Smooth muscle cell (in vitro differentiated cells): ENCODE results near the gene TANC1. TPM values are rescaled to one million over a fixed set of nuclear protein-coding genes. Genes with fewer than 3 reads are reported as not detected.

Source experiments
- DNase-seq: peaks from one replicate; lab custom pipeline; 2025; ENCODE audit not compliant: unreplicated experiment; lab: John Stamatoyannopoulos, UW
- H2AFZ ChIP-seq: fragments of 200-600 bp; sonication (generic); 2 replicates; pipeline ENCODE4 v1.6.0; 2016; ENCODE audit warnings: antibody characterized with exemption, low read depth, mild to moderate bottlenecking
- H3F3A ChIP-seq: fragments of 200-600 bp; sonication (generic); 2 replicates; pipeline ENCODE4 v1.6.0; 2017; ENCODE audit warnings: antibody characterized with exemption, low read depth
- H3K27ac ChIP-seq: fragments of 200-600 bp; sonication (generic); 2 replicates; pipeline ENCODE4 v1.5.1; 2016; ENCODE audit warnings: low read depth, mild to moderate bottlenecking
- H3K27me3 ChIP-seq: fragments of 200-600 bp; sonication (generic); 2 replicates; pipeline ENCODE4 v1.6.1; 2016; ENCODE audit warnings: low read depth, mild to moderate bottlenecking
- H3K36me3 ChIP-seq: fragments of 200-600 bp; sonication (generic); 2 replicates; pipeline ENCODE4 v1.5.1; 2016; ENCODE audit warnings: low read depth
- H3K4me1 ChIP-seq: fragments of 200-600 bp; sonication (generic); 2 replicates; pipeline ENCODE4 v1.5.1; 2016; ENCODE audit warnings: low read depth
- H3K4me2 ChIP-seq: fragments of 200-600 bp; sonication (generic); 2 replicates; pipeline ENCODE4 v1.6.0; 2016; ENCODE audit warnings: mild to moderate bottlenecking
- H3K4me3 ChIP-seq: fragments of 200-600 bp; sonication (generic); 2 replicates; pipeline ENCODE4 v1.5.1; 2016; ENCODE audit warnings: mild to moderate bottlenecking
- H3K79me2 ChIP-seq: fragments of 200-600 bp; sonication (generic); 2 replicates; pipeline ENCODE4 v1.6.0; 2016; ENCODE audit warnings: low read depth, mild to moderate bottlenecking
- H3K9ac ChIP-seq: fragments of 200-600 bp; sonication (generic); 2 replicates; pipeline ENCODE4 v1.6.0; 2016; ENCODE audit warnings: low read depth
- H3K9me3 ChIP-seq: fragments of 200-600 bp; sonication (generic); replicated peaks from 2 replicates; pipeline ENCODE4 v1.5.1; 2016; ENCODE audit warnings: low read depth
- H4K20me1 ChIP-seq: fragments of 200-600 bp; sonication (generic); 2 replicates; pipeline ENCODE4 v1.6.0; 2016; ENCODE audit warnings: low read depth
- CTCF ChIP-seq: fragments of 200-600 bp; sonication (generic); IDR thresholded peaks from 2 replicates; pipeline ENCODE4 v1.5.1; 2017; ENCODE audit warnings: borderline replicate concordance, mild to moderate bottlenecking, antibody characterized with exemption; ENCODE audit not compliant: insufficient read depth, poor library complexity, severe bottlenecking
- WGBS: methylation state at CpG from one replicate; pipeline ENCODE4 v1.1.7; 2016; ENCODE audit warnings: low lambda C conversion rate; 5-methylcytosine and 5-hydroxymethylcytosine counted together
- polyA plus RNA-seq: library from polyadenylated mRNA; unstranded; fragments of >200 nt; fragmentation: Nextera tagmentation; extraction: Ambion mirVana; gene quantifications from 2 replicates; pipeline ENCODE4 v1.2.1, GENCODE V29; 2016
- total RNA-seq: library from RNA; depleted of rRNA; stranded (reverse); fragments of >200 nt; gene quantifications from 2 replicates; pipeline ENCODE4 v1.2.3, GENCODE V29; 2014

The TANC1 gene
- total and polyA plus RNA-seq, 2 experiments from 2014 or later: 9.1 to 30.8 TPM

DNA sequence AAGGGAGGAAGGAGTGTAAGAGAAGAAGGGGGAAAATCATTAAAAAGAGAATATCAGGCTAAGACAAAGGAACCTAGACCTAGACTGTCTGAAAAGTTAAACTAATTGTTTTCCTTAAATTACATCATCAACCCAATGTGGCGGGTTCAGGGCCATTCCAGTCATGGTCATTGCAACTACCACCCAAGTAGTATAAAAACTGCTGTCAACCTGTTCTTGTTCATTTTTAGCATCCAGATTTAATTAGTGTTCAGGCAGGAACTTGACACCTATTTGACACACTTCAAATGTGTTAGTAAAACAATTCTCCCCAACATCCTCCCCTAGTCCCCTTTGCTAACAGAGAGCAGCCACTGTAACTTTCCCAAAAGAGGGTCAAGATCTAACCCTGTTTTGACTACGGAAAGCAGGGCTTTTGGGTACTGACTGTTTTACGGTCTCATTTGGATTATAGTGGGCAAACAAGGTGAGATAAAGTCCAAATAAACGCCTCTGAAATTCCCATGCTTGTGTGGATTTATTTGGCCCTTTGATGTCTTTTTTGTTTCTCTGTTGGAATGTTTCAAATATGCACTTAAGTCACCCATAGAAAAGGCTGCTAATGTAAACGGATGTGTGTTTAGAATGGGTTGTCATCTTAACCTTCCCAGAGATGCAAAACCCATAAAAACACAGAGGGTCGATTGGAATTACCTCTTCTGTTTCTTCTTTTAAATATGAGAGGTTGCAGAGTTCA, 19.3 kb upstream of the TANC1 start:
- no peak overlapping the region for H3K4me2 ChIP-seq
- no peak for DNase-seq
- peaks cover 4% of the 10 kb centered on the region for H3K4me1 ChIP-seq
- TF ChIP-seq CTCF: no peak
- H3K27me3 ChIP-seq: no peaks in the 10 kb centered on the region
- 35% methylated on average over 6 of the region's 6 CpGs for WGBS
- no peak overlapping the region for H2AFZ ChIP-seq
- no peaks in the 10 kb centered on the region for H3K9me3 ChIP-seq
- H3K79me2 ChIP-seq: no peaks in the 10 kb centered on the region
- no peaks in the 10 kb centered on the region for H4K20me1 ChIP-seq
- no peak overlapping the region for H3K9ac ChIP-seq
- H3F3A ChIP-seq: no peaks in the 10 kb centered on the region
- H3K4me3 ChIP-seq: no peak overlapping the region
- H3K27ac ChIP-seq: no peak overlapping the region
- no peaks in the 10 kb centered on the region for H3K36me3 ChIP-seq

DNA sequence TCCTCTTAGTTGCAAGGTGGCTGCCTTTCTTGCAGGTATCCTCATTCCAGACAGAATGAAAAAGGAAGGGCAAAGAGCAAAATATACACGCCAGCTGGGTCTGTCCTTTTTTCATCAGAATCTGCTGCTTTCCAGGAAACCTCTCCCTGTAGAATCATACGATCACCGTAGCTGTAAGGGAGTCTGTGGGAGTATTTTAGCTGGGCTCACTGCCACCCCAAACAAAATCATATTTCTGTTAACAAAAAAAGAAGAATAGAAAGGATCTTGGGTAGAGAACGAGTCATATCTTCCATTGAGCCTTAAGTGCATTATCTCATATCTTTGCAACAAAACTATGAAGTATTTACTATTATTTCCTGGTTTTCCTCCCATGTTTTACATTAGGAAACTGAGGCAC, 15.0 kb upstream of the TANC1 start:
- no peak overlapping the region for H3K4me2 ChIP-seq
- no peak for DNase-seq
- peaks cover 9% of the 10 kb centered on the region for H3K4me1 ChIP-seq
- no peaks in the 10 kb centered on the region for H3K79me2 ChIP-seq
- no peak overlapping the region for H3K9ac ChIP-seq
- H3K4me3 ChIP-seq: no peak overlapping the region
- no peaks in the 10 kb centered on the region for H3F3A ChIP-seq
- peak overlapping the region; percentile 3 for H3K27ac ChIP-seq
- no peak overlapping the region for H2AFZ ChIP-seq
- no peaks in the 10 kb centered on the region for H4K20me1 ChIP-seq
- H3K9me3 ChIP-seq: no peaks in the 10 kb centered on the region
- no peaks in the 10 kb centered on the region for H3K27me3 ChIP-seq
- TF ChIP-seq CTCF: no peak
- WGBS: 51% methylated on average over 4 of the region's 4 CpGs
- H3K36me3 ChIP-seq: no peaks in the 10 kb centered on the region

DNA sequence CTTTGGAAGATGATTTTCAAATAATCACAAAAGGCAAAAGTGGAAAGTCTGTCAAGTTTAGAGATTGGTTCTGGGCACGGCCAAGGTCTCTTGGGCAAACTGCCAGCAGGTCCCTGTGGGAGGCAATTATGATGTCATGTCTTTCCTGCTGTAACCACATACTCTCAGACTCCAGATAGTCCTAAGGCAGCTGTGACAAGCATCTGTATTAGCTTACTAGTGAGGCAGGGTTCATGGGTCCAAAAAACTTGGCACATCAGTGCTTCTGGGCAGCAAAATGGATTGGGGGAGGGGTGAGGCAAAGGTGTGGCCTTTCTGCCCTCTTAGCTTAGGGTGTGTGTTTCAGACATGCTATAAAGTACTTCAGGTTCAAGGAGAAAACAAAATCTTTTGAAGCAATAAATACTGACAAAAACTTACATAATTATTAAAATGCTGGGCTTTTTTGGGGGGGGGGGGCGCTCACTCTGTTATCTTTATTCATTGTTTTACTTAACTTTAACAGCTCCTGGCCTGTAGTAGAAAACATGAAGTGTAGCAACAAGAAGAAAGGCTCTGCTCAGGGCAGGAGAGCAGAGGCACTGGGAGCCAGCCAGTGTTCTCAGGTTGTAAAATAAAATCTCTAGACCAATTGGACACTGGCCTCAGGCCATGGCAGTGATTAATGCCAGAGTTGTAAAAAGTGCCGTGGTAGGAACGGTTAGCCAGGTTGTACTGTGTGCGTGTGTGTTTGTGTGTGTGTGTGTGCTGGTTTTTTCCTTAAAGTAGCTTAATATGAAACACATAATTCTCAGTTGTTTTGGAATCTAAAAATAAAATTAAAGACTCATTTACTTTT, 14.3 kb upstream of the TANC1 start:
- DNase-seq: peak; percentile 5
- TF ChIP-seq CTCF: no peak
- Histone ChIP-seq H3K27me3 (no peaks in the 10 kb centered on the region), H3K79me2 (no peaks in the 10 kb centered on the region), H3K4me2 (peak overlapping the region; percentile 30), H4K20me1 (no peaks in the 10 kb centered on the region), H3K4me3 (no peak overlapping the region), H3K36me3 (no peaks in the 10 kb centered on the region), H3K9ac (no peak overlapping the region), H3K9me3 (no peaks in the 10 kb centered on the region), H3F3A (no peaks in the 10 kb centered on the region), H2AFZ (no peak overlapping the region), H3K27ac (peak overlapping the region; percentile 7), H3K4me1 (peaks cover 9% of the 10 kb centered on the region)
- WGBS: 20% methylated on average over 5 of the region's 5 CpGs
